ENCODE results near the gene LGR6.
"Not testable (repeated sequence)": the region's sequence is repeated elsewhere in the genome, so short reads cannot be mapped to it uniquely, and the experiment has no call there.

Gene LGR6

GRCh38 chr1:202189001-202189790 is 4.4 kb upstream of the LGR6 start:
- Histone ChIP-seq H3K4me3 (ENCODE audit: low read depth, low read length) (no peak overlapping the region), H3K36me3 (replicated peaks) (no peaks in the 10 kb centered on the region), H3K27me3 (replicated peaks) (peaks cover 6% of the 10 kb centered on the region), H3K27ac (no peak overlapping the region)
- in situ Hi-C loops (cut with HindIII; ENCODE audit: low pct_ligation_motif_present, low sequenced_read_pairs): no loop called here
- TF ChIP-seq, protein P1, sequence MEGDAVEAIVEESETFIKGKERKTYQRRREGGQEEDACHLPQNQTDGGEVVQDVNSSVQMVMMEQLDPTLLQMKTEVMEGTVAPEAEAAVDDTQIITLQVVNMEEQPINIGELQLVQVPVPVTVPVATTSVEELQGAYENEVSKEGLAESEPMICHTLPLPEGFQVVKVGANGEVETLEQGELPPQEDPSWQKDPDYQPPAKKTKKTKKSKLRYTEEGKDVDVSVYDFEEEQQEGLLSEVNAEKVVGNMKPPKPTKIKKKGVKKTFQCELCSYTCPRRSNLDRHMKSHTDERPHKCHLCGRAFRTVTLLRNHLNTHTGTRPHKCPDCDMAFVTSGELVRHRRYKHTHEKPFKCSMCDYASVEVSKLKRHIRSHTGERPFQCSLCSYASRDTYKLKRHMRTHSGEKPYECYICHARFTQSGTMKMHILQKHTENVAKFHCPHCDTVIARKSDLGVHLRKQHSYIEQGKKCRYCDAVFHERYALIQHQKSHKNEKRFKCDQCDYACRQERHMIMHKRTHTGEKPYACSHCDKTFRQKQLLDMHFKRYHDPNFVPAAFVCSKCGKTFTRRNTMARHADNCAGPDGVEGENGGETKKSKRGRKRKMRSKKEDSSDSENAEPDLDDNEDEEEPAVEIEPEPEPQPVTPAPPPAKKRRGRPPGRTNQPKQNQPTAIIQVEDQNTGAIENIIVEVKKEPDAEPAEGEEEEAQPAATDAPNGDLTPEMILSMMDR (IDR thresholded peaks at IDR 0.05; ENCODE audit: low read depth, low read length, missing control alignments): peak; percentile 77
- DNase-seq: peak; percentile 29

GRCh38 chr1:202189918-202190715 is 3.5 kb upstream of the LGR6 start:
- TF ChIP-seq, protein P1 (IDR thresholded peaks at IDR 0.05; ENCODE audit: low read depth, low read length, missing control alignments): peak; percentile 47
- H3K4me3 ChIP-seq (ENCODE audit: low read depth, low read length): no peak overlapping the region
- DNase-seq: peak; percentile 31
- no peak overlapping the region for H3K27ac ChIP-seq
- H3K36me3 ChIP-seq (replicated peaks): no peaks in the 10 kb centered on the region
- in situ Hi-C loops (cut with HindIII; ENCODE audit: low pct_ligation_motif_present, low sequenced_read_pairs): no loop called here
- H3K27me3 ChIP-seq (replicated peaks): peaks cover 8% of the 10 kb centered on the region

DNA sequence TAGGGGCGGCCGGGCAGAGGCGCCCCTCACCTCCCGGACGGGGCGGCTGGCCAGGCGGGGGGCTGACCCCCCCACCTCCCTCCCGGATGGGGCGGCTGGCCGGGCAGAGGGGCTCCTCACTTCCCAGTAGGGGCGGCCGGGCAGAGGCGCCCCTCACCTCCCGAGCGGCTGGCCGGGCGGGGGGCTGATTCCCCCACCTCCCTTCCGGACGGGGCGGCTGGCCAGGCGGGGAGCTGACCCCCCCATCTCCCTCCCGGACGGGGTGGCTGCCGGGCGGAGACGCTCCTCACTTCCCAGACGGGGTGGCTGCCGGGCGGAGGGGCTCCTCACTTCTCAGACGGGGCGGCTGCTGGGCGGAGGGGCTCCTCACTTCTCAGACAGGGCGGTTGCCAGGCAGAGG is 2.2 kb upstream of the LGR6 start:
- H3K36me3 ChIP-seq (replicated peaks); in situ Hi-C loops (cut with HindIII; ENCODE audit: low pct_ligation_motif_present, low sequenced_read_pairs); H3K4me3 ChIP-seq (ENCODE audit: low read depth, low read length); DNase-seq; H3K27ac ChIP-seq: not testable (repeated sequence)
- H3K27me3 ChIP-seq (replicated peaks): peaks cover 11% of the 10 kb centered on the region

DNA sequence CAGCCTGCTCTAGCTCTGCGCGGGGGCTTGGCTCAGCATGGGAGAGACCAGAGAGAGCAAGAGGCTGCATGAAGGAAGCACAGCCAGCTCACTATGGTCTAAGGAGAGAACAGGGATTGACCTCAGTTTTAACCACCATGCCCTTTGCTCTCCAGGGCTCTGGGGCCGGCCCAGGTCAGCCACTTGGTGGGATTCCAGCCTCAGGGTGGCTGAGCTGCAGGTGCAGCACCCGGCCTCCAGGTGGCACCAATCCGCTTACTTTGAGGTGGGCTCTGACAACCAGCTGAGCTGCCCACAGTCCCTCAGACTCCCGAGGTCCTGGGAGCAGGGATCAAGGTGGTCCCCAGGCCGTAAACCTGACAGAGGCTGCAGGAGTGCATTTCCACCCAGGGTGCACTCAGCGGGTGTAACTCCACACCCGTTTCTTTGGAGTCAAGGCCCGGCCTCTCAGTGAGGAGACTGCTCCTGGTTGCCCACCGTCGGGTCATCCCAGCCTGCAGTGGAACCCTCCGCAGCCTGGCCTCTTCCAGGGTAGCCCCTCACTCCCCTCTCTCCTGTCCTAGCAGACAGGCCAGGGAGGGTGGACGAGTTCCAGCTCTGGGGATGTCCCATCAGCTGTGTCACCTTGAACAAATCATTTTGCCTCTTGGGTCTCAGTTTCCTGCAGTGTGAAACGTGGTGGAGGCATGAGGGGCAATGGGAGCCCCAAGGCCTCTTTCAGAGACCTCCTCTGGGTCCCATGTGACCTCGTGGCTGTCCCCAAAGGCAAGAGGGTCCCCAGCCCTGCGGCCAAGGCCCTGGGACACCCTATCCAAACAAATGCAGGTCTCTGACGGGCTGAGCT is 607 bp upstream of the LGR6 start:
- in situ Hi-C loops (cut with HindIII; ENCODE audit: low pct_ligation_motif_present, low sequenced_read_pairs): no loop called here
- Histone ChIP-seq H3K27ac (no peak overlapping the region), H3K27me3 (replicated peaks) (peaks cover 13% of the 10 kb centered on the region), H3K36me3 (replicated peaks) (no peaks in the 10 kb centered on the region), H3K4me3 (ENCODE audit: low read depth, low read length) (no peak overlapping the region)
- DNase-seq: peak; percentile 42
- TF ChIP-seq, protein P1 (IDR thresholded peaks at IDR 0.05; ENCODE audit: low read depth, low read length, missing control alignments): peak; percentile 92

- Histone ChIP-seq H3K27ac (no peak overlapping the region), H3K27me3 (replicated peaks) (peaks cover 13% of the 10 kb centered on the region), H3K36me3 (replicated peaks) (no peaks in the 10 kb centered on the region), H3K4me3 (ENCODE audit: low read depth, low read length) (no peak overlapping the region)
- DNase-seq: no peak
- TF ChIP-seq, protein P1 (IDR thresholded peaks at IDR 0.05; ENCODE audit: low read depth, low read length, missing control alignments): no peak
- in situ Hi-C loops (cut with HindIII; ENCODE audit: low pct_ligation_motif_present, low sequenced_read_pairs): no loop called here
These were observed 689 bp downstream of the LGR6 start for GRCh38 chr1:202194328-202194648.
